Nasal cavity respiratory epithelium epithelial cell of viscerocranial mucosa (primary cell): ENCODE measurements around the gene PPM1M. TPM values are rescaled to one million over a fixed set of nuclear protein-coding genes. Genes with fewer than 3 reads are reported as not detected.

Source experiments
- total RNA-seq: library from RNA; depleted of rRNA; stranded (reverse); fragments of >200 nt; gene quantifications from 2 replicates; pipeline ENCODE4 v1.2.3, GENCODE V29; 2014

The PPM1M gene
- total RNA-seq, result 2.7 and 8.1 TPM in 2 replicates

DNA sequence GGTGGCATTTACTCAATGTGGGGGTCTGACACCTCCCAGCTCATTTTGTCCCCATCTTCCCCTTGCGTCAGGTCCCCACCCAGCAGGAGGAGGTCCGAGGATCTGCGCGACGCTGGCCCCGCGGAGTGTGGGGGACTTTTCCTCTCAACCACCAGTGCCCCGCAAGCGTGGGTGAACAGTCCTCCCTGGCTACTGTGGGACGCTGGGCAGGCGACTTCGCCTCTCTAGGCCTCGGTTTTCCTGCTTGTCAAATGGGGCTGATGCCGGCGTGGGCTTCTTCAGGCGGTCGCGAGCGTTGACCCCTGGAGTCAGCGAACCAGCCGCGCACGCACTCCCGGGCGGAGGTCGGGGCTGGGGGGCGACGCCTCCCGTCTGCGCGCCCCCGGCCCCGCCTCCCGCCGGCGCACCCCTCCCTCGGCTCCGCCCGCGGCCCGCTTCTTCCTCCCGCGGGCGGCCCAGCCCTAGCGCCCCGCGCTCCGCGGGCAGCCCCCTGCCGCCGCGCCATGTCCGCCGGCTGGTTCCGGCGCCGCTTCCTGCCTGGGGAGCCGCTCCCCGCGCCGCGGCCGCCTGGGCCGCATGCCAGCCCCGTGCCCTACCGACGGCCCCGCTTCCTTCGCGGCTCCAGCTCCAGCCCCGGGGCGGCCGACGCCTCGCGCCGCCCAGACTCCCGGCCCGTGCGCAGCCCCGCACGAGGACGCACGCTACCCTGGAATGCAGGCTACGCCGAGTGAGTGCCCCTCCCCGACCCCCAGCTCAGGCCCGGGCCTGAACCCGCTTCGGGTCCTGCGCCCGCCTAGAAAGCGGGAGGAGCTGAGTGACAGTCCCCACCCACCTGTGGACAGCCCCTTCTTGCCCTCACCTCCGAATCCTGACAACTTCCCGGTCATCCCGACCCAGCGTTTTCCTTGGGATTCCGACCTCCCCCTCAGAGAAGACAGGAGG, at the start of gene PPM1M:
TSS of gene PPM1M (plus strand) at position 438 of the 942 bp plus-strand sequence. CDS start at position 504, 66 bp downstream.

GRCh38 chr3:52197842-52198625, 47.5 kb upstream of the PPM1M start, which contains the start of gene ALAS1:
Gene ALAS1, plus strand, starts transcription at chr3:52198160. Its CDS starts 1,082 bp downstream, at chr3:52199242.

DNA sequence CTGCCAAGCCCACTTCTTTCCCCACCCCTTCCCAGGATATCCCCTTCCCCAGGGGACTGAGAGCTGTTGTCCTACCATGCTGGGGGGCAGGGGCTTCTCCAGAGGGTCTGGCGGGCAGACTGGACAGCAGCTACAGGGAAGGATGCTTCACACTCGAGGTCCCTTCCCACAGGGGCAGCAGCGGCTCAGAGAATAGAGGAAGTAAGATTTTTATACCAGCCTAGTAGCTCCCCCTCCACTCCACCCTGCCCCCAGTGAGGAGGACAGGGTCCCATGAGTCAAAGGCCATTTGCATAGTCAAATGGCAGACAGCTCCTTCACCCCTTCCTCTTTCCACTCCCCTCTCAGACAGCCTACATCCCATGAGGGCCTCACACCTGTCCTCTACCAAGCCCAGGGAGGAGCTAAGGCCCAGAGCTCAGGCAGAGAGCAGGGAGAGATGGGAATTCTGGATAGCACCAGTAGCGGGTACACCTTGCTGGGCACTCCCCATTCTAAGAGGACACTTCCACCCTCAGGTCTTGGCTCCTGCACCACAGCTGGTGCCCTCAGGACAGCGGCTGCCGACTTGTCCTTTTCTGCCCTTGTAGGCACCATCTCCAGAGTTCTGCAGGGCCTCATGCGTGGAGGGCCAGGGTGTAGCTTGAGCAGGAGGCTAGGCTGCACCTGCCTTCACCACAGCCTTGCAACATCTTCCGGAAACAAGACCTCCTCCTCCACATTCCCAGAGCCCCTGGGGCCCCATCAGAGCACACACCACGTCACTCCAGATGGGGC, 19.9 kb upstream of the PPM1M start, which contains the start of gene TLR9:
TSS of gene TLR9 (minus strand) at position 194 of the 777 bp plus-strand sequence. CDS start at position 78, 116 bp downstream.

GRCh38 chr3:52238761-52239701, 6.5 kb upstream of the PPM1M start, which contains the start of gene TWF2:
Gene TWF2, minus strand, starts transcription at chr3:52239158. Its CDS starts 142 bp downstream, at chr3:52239016.

GRCh38 chr3:52278510-52279069, 33.0 kb downstream of the PPM1M start, which contains the start of gene WDR82:
Gene WDR82, minus strand, starts transcription at chr3:52278649. Its CDS starts 288 bp downstream, at chr3:52278361.

Other genes with a start within 250 kb of the PPM1M start
- gene RPL29, start 249.9 kb upstream of the PPM1M start, total RNA-seq, result 839 and 989 TPM in 2 replicates
- gene DUSP7, start 189.2 kb upstream of the PPM1M start, total RNA-seq, result 53.3 and 110 TPM in 2 replicates
- 2.3 and 2.4 TPM in 2 replicates for gene POC1A, start 91.3 kb upstream of the PPM1M start, total RNA-seq
- gene ALAS1, start 47.6 kb upstream of the PPM1M start, total RNA-seq, result 56.0 and 63.2 TPM in 2 replicates
- gene TLR9, start 20.1 kb upstream of the PPM1M start, total RNA-seq, result 0.07 TPM in 1 of 2 replicates, not detected in the other
- gene TWF2, start 6.6 kb upstream of the PPM1M start, total RNA-seq, result 37.3 and 51.0 TPM in 2 replicates
- gene WDR82, start 32.9 kb downstream of the PPM1M start, total RNA-seq, result 84.8 and 99.4 TPM in 2 replicates
- gene GLYCTK, start 42.1 kb downstream of the PPM1M start, total RNA-seq, result 2.4 and 6.2 TPM in 2 replicates
- gene DNAH1, start 70.6 kb downstream of the PPM1M start, total RNA-seq, result 0.68 and 1.9 TPM in 2 replicates
- 77.5 and 103 TPM in 2 replicates for gene BAP1, start 164.2 kb downstream of the PPM1M start, total RNA-seq
- 8.7 and 10.3 TPM in 2 replicates for gene PHF7, start 164.9 kb downstream of the PPM1M start, total RNA-seq
- gene SEMA3G, start 199.3 kb downstream of the PPM1M start, total RNA-seq, result 0.28 and 0.34 TPM in 2 replicates
- 0.68 TPM in 1 of 2 replicates, not detected in the other for gene TNNC1, start 208.3 kb downstream of the PPM1M start, total RNA-seq
- 27.3 and 65.7 TPM in 2 replicates for gene NISCH, start 209.8 kb downstream of the PPM1M start, total RNA-seq
- under 0.01 and 0.07 TPM in 2 replicates for gene STAB1, start 249.6 kb downstream of the PPM1M start, total RNA-seq